Measurements from ENCODE around the gene POM121L2. TPM values are rescaled to one million over a fixed set of nuclear protein-coding genes. Genes with fewer than 3 reads are reported as not detected.

Gene POM121L2
- total RNA-seq, 1 donor from 2014 or later = not detected

DNA sequence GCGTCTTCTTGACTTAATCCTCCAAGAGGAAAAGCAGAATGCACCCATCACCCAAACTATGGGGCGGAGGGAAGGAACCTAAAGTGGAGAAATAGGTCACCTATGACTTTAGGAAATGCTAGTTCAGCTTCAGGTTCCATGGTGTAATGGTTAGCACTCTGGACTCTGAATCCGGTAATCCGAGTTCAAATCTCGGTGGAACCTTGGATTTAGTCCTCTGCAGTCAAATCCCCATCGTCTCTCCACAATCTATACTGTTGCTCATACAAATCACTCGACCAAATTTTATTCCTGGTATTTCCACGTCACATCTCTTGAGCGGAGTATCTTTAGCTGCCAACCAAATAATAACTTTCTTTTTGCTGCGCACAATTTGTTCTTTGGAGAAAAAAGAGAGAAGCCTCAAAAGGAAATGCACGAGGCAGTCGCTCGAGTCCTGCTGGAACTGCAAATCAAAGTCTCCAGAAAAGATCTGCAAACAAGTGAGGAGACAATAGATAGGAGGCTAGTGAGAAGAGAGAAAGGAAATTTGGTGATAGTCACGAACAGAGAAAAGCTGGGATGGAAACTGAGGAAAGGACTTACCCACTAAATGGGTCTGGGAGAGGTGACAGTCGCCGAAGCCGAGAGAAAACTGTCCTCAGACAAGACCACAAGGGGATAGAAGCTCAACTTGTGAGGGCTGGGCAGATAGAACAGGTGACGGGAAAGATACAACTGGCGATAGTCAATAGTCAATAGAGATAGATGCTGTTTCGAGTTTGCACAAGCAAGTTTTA lies 16.6 kb downstream of the POM121L2 start:
- Mint-ChIP-seq H3K4me1 (ENCODE audit: low read depth, unreplicated experiment) (peaks cover 14% of the 10 kb centered on the region), H3K9me3 (ENCODE audit: unreplicated experiment) (peaks cover 31% of the 10 kb centered on the region), H3K4me3 (ENCODE audit: unreplicated experiment) (peak overlapping the region; percentile 94), H3K27ac (ENCODE audit: unreplicated experiment) (peak overlapping the region; percentile 3), H3K36me3 (ENCODE audit: unreplicated experiment) (peaks cover 4% of the 10 kb centered on the region), H3K27me3 (ENCODE audit: unreplicated experiment) (peaks cover 28% of the 10 kb centered on the region)
- TF ChIP-seq, protein P1, sequence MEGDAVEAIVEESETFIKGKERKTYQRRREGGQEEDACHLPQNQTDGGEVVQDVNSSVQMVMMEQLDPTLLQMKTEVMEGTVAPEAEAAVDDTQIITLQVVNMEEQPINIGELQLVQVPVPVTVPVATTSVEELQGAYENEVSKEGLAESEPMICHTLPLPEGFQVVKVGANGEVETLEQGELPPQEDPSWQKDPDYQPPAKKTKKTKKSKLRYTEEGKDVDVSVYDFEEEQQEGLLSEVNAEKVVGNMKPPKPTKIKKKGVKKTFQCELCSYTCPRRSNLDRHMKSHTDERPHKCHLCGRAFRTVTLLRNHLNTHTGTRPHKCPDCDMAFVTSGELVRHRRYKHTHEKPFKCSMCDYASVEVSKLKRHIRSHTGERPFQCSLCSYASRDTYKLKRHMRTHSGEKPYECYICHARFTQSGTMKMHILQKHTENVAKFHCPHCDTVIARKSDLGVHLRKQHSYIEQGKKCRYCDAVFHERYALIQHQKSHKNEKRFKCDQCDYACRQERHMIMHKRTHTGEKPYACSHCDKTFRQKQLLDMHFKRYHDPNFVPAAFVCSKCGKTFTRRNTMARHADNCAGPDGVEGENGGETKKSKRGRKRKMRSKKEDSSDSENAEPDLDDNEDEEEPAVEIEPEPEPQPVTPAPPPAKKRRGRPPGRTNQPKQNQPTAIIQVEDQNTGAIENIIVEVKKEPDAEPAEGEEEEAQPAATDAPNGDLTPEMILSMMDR (IDR thresholded peaks at IDR 0.05; ENCODE audit: partially characterized antibody, unreplicated experiment) = no peak
- DNase-seq = no peak

DNA sequence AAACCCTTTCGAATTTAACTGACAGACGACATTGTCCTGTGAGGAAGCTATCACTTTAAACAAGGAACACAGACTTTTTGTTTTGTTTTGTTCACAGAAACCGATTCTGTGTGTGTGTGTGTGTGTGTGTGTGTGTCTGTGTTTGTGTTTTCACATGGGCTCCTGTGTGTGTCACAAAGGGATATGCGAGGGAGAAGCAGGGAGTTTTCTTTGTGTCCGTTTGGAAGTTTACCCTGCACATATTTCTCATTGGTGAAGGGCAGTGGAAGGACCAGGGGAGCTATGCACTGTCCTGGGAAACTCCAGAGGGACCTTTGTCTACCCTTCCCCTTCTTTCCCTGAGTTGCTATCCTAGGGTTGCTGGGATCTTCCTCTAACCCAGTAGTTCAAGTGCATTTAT lies 17.7 kb downstream of the POM121L2 start:
- peaks cover 4% of the 10 kb centered on the region for H3K36me3 Mint-ChIP-seq (ENCODE audit: unreplicated experiment)
- H3K4me3 Mint-ChIP-seq (ENCODE audit: unreplicated experiment) = peak overlapping the region; percentile 70
- peak overlapping the region; percentile 30 for H3K27ac Mint-ChIP-seq (ENCODE audit: unreplicated experiment)
- TF ChIP-seq, protein P1 (IDR thresholded peaks at IDR 0.05; ENCODE audit: partially characterized antibody, unreplicated experiment) = no peak
- peaks cover 14% of the 10 kb centered on the region for H3K4me1 Mint-ChIP-seq (ENCODE audit: low read depth, unreplicated experiment)
- H3K27me3 Mint-ChIP-seq (ENCODE audit: unreplicated experiment) = peaks cover 35% of the 10 kb centered on the region
- H3K9me3 Mint-ChIP-seq (ENCODE audit: unreplicated experiment) = peaks cover 31% of the 10 kb centered on the region
- DNase-seq = no peak

DNA sequence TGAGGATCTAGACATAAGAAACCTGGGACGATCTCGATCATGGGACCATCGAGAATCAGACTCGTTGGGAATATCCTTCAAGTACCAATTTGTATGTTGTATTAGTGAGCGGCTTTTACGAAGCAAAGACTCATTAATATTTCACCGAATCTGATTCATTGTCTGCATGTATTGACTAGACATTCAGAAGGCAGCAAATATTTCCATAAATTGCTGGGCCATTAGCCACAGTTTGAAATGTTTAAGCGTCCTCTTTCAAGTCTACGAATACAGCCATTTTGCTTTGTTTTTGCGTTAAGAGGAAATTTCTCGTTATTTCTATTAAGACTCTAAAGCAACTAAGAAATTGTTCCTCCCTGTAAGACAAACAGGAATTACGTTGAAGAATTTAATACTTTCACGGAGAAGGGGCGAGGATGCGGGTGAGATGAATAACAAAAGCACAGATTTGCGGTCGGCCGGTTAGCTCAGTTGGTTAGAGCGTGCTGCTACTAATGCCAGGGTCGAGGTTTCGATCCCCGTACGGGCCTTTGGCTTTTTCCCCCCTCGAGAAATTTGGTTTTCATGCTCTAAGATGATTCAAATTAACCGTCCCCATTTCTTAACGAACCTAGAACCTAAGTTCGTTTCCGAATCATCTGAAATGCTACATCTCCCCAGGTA lies 18.5 kb downstream of the POM121L2 start:
- TF ChIP-seq, protein P1 (IDR thresholded peaks at IDR 0.05; ENCODE audit: partially characterized antibody, unreplicated experiment) = no peak
- Mint-ChIP-seq H3K27me3 (ENCODE audit: unreplicated experiment) (peaks cover 37% of the 10 kb centered on the region), H3K9me3 (ENCODE audit: unreplicated experiment) (peaks cover 31% of the 10 kb centered on the region), H3K4me3 (ENCODE audit: unreplicated experiment) (peak overlapping the region; percentile 55), H3K27ac (ENCODE audit: unreplicated experiment) (no peak overlapping the region), H3K36me3 (ENCODE audit: unreplicated experiment) (peaks cover 4% of the 10 kb centered on the region), H3K4me1 (ENCODE audit: low read depth, unreplicated experiment) (peaks cover 16% of the 10 kb centered on the region)
- DNase-seq = peak; percentile 47

DNA sequence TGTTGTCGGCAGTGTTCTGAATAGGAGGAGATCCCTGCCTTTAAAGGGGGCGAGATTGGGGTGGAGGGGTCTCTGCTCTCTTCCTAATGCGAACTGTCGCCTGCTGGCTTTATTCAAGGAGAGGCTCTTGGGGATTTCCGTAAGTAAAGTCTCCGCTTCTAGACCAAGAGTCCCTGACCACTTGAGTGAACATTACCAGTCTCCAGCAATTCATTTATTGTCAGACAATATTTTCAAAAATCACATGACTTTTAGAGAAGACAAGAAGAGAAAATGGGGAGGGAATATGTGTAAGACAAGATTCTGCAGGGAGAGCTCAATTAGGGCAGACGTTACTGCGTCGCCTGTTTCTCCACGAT lies 21.2 kb downstream of the POM121L2 start:
- Mint-ChIP-seq H3K27ac (ENCODE audit: unreplicated experiment) (peak overlapping the region; percentile 10), H3K27me3 (ENCODE audit: unreplicated experiment) (peaks cover 36% of the 10 kb centered on the region), H3K4me3 (ENCODE audit: unreplicated experiment) (peak overlapping the region; percentile 85), H3K4me1 (ENCODE audit: low read depth, unreplicated experiment) (peaks cover 15% of the 10 kb centered on the region), H3K36me3 (ENCODE audit: unreplicated experiment) (peaks cover 4% of the 10 kb centered on the region), H3K9me3 (ENCODE audit: unreplicated experiment) (peaks cover 25% of the 10 kb centered on the region)
- TF ChIP-seq, protein P1 (IDR thresholded peaks at IDR 0.05; ENCODE audit: partially characterized antibody, unreplicated experiment) = no peak
- DNase-seq = no peak

Measured in glutamatergic neuron (in vitro differentiated cells).